GM12878 (cell line): Measurements from ENCODE around the gene EPOP. TPM values are rescaled to one million over a fixed set of nuclear protein-coding genes. Genes with fewer than 3 reads are reported as not detected.

Experiments used
- ASH2L ChIP-seq: fragments of 300-600, 200-600 bp; sonication (generic); IDR thresholded peaks from 2 replicates; pipeline ENCODE4 v1.6.1; 2017; ENCODE audit warnings: low read depth, mild to moderate bottlenecking, borderline replicate concordance
- ATF7 ChIP-seq: fragments of 450-650 bp; IDR thresholded peaks from 2 replicates; pipeline ENCODE4 v1.6.1; 2016; ENCODE audit warnings: low read depth, mild to moderate bottlenecking
- BMI1 ChIP-seq: fragments of 450-650 bp; IDR thresholded peaks from 2 replicates; pipeline ENCODE4 v1.6.1; 2016; ENCODE audit warnings: mild to moderate bottlenecking, moderate library complexity, borderline replicate concordance
- CHD4 ChIP-seq: fragments of 200-600 bp; sonication (generic); IDR thresholded peaks from 2 replicates; pipeline ENCODE4 v1.6.1; 2016; ENCODE audit warnings: mild to moderate bottlenecking
- ESRRA ChIP-seq: IDR thresholded peaks from 2 replicates; pipeline ENCODE4 v1.6.1; 2012; ENCODE audit warnings: mild to moderate bottlenecking, low read length, improper control_type of control experiment
- FOXK2 ChIP-seq: fragments of 450-650 bp; IDR thresholded peaks from 2 replicates; pipeline ENCODE4 v1.6.1; 2017; ENCODE audit warnings: mild to moderate bottlenecking, moderate library complexity
- LARP7 ChIP-seq: fragments of 450-650 bp; IDR thresholded peaks from 2 replicates; pipeline ENCODE4 v1.6.1; 2017; ENCODE audit warnings: mild to moderate bottlenecking
- MAX ChIP-seq: IDR thresholded peaks from 2 replicates; pipeline ENCODE4 v1.6.1; 2012; ENCODE audit warnings: low read depth, low read length, improper control_type of control experiment
- MEF2B ChIP-seq: fragments of 450-650 bp; IDR thresholded peaks from 2 replicates; pipeline ENCODE4 v1.6.1; 2018; ENCODE audit warnings: mild to moderate bottlenecking, moderate library complexity; ENCODE audit not compliant: partially characterized antibody, poor library complexity, severe bottlenecking
- MTA3 ChIP-seq: IDR thresholded peaks from 2 replicates; pipeline ENCODE4 v1.6.1; 2012; ENCODE audit warnings: low read length, inconsistent platforms, borderline replicate concordance
- NKRF ChIP-seq: fragments of 450-650 bp; conservative IDR thresholded peaks from 2 replicates; pipeline ENCODE4 v1.6.1; 2017; ENCODE audit warnings: mild to moderate bottlenecking, moderate library complexity
- PBX3 ChIP-seq: IDR thresholded peaks from 2 replicates; pipeline ENCODE4 v1.6.1; 2011; ENCODE audit warnings: mild to moderate bottlenecking, low read depth, low read length, moderate library complexity; ENCODE audit not compliant: insufficient replicate concordance
- POLR2AphosphoS5 ChIP-seq: IDR thresholded peaks from 2 replicates; pipeline ENCODE4 v1.6.1; 2011; ENCODE audit warnings: mild to moderate bottlenecking, low read length, inconsistent platforms
- SMAD5 ChIP-seq: IDR thresholded peaks from 2 replicates; pipeline ENCODE4 v1.6.1; 2016; ENCODE audit warnings: antibody characterized with exemption, low read depth
- SMARCA5 ChIP-seq: fragments of 450-650 bp; IDR thresholded peaks from 2 replicates; pipeline ENCODE4 v1.6.1; 2017; ENCODE audit warnings: mild to moderate bottlenecking
- SPI1 ChIP-seq: IDR thresholded peaks from 2 replicates; pipeline ENCODE4 v1.6.1; 2011; ENCODE audit warnings: low read depth, mild to moderate bottlenecking, low read length, moderate library complexity, borderline replicate concordance; ENCODE audit not compliant: insufficient read depth
- ZBED1 ChIP-seq: IDR thresholded peaks from 2 replicates; pipeline ENCODE4 v1.6.1; 2016; ENCODE audit warnings: borderline replicate concordance
- ZBTB4 ChIP-seq: fragments of 450-650 bp; formaldehyde crosslinking; IDR thresholded peaks from 2 replicates; pipeline ENCODE4 v1.4.0; 2022; ENCODE audit warnings: mild to moderate bottlenecking, moderate library complexity
- ZNF207 ChIP-seq: fragments of 450-650 bp; IDR thresholded peaks from 2 replicates; pipeline ENCODE4 v1.6.1; 2014; ENCODE audit warnings: antibody characterized with exemption, mild to moderate bottlenecking, borderline replicate concordance
- ZNF274 ChIP-seq: IDR thresholded peaks from one replicate; pipeline ENCODE4 v1.8.0; 2011; ENCODE audit not compliant: insufficient read length, insufficient read depth
- polyA plus RNA-seq, 11 experiments: library from polyadenylated mRNA; depleted of rRNA in 4 of 11; unstranded in 6 of 11; stranded (reverse) in 5 of 11; fragments of >200 nt; fragmentation: Nextera tagmentation in 4 of 11; fragmentation: Illumina TruSeq in 1 of 11; extraction: Ambion mirVana in 4 of 11; extraction: Trizol in 1 of 11; gene quantifications; 1 replicate in 1 of 11; 2 replicates in 10 of 11; pipeline versions ENCODE4 v1.2.1 to v1.2.3, GENCODE V29; 2011 to 2016; ENCODE audit warnings: inconsistent platforms in 2 of 11, missing spikeins in 2 of 11, low read depth in 1 of 11
- total RNA-seq, 4 experiments: library from RNA; depleted of rRNA in 3 of 4; stranded (reverse); fragments of >200 nt in 3 of 4; fragmentation: Illumina TruSeq in 1 of 4; extraction: Trizol in 1 of 4; gene quantifications; 2 replicates each; pipeline versions ENCODE4 v1.2.1 to v1.2.3, GENCODE V29; 2013 to 2021

Gene EPOP
- total and polyA plus RNA-seq, 10 of the 15 experiments (the other 5 are each of a cell fraction or from before 2014, with no cell fraction given): 0.53 to 9.0 (median 3.7) TPM

GRCh38 chr17:38676706-38677504 is 2.1 kb upstream of the EPOP start (continued):
- TF ChIP-seq NKRF (no peak; the same call in 1 of the 2 replicates), MTA3 (no peak), SMARCA5 (peak; percentile 67), ZNF207 (peak; percentile 65; the same call in 1 of the 2 replicates), BMI1 (no peak), ESRRA (no peak), PBX3 (no peak), ASH2L (no peak), MAX (0 out of 2 replicates have a peak, but pooled peaks have one; percentile 27), CHD4 (no peak), SMAD5 (no peak), POLR2AphosphoS5 (no peak), MEF2B (no peak), ATF7 (no peak; the same call in 1 of the 2 replicates), ZBED1 (no peak), ZBTB4 (CRISPR knock-in tag) (no peak), LARP7 (no peak), SPI1 (0 out of 2 replicates have a peak, but pooled peaks have one; percentile 15), FOXK2 (no peak), ZNF274 (no peak)
